ENCODE data around the gene CCNF.

The CCNF gene

DNA sequence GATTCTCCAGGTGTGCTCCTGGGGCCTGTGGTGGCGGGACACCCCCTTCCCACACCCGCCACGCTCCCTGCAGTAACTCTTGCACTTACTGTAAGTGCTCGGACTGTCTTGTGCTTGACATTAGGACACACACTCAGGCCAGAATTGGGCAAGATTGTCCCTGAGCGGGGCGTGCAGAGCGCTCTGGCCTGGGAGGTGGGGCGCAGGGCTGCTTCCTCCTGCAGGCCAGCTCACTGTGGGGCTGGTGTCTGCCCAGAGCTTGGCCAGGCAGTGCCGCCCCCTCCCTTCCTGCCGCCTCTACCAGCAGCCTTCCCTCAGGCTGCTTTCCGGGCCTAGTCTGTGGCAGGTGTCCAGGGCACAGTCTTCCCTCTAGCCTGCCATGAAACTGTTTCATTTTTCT lies 78.4 kb downstream of the CCNF start:
- DNase-seq: no peak

Measured in T-helper 1 cell (primary cell).